ENCODE results near the gene KY.
"Not testable (repeated sequence)": the region's sequence is repeated elsewhere in the genome, so short reads cannot be mapped to it uniquely, and the experiment has no call there.

The KY gene

DNA sequence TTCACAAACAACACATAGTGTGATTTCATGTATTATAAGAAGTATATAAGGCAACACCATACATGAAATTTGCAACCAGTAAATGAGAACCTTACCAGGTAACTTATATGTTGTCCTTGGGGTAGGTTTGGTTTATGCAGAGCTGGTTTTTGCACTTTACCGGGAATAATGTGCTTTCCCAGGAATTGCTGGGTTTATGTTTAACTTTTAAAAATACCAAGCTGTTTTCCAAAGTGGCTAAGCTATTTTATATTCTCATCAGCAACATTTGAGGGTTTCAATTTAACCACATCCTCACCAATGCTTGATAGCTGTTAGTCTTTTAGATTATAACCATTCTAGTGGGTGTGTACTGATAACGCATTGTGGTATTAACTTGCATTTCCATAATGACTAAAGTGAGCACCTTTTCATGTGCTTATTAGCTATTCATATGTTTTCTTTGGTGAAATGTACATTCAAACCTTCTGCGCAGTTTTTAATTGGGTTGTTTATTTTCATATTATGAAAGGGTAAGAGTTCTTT lies 71.6 kb downstream of the KY start:
- H3K4me3 ChIP-seq (replicated peaks; ENCODE audit: low read depth, low read length): no peak overlapping the region
- TF ChIP-seq CTCF (IDR thresholded peaks at IDR 0.05; ENCODE audit: low read length, missing control alignments): no peak
- DNase-seq (ENCODE audit: low read depth): no peak

- TF ChIP-seq CTCF (IDR thresholded peaks at IDR 0.05; ENCODE audit: low read length, missing control alignments): no peak
- no peak overlapping the region for H3K4me3 ChIP-seq (replicated peaks; ENCODE audit: low read depth, low read length)
- DNase-seq (ENCODE audit: low read depth): no peak
Observed at GRCh38 chr3:134576831-134577230, 74.0 kb downstream of the KY start.

DNA sequence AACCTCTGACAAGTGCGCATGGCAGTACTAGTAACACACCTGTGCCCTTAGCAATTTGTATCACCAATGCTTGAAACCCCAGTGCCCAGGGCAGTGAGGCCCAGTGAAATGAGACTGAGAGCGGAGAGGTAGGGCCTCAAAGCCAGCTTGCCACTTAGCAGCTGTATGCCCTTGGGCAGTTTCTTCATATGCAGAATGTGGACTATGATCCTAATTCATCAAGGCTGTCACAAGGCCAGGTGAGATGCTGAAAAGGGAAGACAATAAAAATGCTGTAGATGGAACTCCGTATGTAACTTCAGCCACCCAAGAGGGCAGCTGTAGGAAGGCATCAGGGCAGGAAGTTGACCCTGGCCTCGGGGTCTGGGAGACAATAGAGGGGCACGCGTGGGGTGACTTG lies 74.4 kb downstream of the KY start:
- H3K4me3 ChIP-seq (replicated peaks; ENCODE audit: low read depth, low read length): no peak overlapping the region
- DNase-seq (ENCODE audit: low read depth): no peak
- no peak for TF ChIP-seq CTCF (IDR thresholded peaks at IDR 0.05; ENCODE audit: low read length, missing control alignments)

- not testable (repeated sequence) for DNase-seq (ENCODE audit: low read depth); H3K4me3 ChIP-seq (replicated peaks; ENCODE audit: low read depth, low read length)
Observed at GRCh38 chr3:134569899-134570298, 80.9 kb downstream of the KY start.

DNA sequence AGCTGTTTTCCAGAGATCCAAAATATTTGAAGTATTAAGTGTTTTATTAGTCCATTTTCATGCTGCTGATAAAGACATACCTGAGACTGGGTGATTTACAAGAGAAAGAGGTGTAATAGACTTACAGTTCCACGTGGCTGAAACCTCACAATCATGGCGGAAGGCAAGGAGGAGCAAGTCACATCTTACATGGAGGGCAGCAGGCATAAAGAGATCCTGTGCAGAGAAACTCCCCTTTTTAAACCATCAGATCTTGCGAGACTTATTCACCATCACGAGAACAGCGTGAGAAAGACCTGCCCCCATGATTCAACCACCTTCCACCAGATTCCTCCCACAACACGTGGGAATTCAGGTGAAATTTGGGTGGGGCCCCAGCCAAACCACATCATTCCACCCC lies 82.0 kb downstream of the KY start:
- DNase-seq (ENCODE audit: low read depth): no peak
- TF ChIP-seq CTCF (IDR thresholded peaks at IDR 0.05; ENCODE audit: low read length, missing control alignments): no peak
- no peak overlapping the region for H3K4me3 ChIP-seq (replicated peaks; ENCODE audit: low read depth, low read length)

DNA sequence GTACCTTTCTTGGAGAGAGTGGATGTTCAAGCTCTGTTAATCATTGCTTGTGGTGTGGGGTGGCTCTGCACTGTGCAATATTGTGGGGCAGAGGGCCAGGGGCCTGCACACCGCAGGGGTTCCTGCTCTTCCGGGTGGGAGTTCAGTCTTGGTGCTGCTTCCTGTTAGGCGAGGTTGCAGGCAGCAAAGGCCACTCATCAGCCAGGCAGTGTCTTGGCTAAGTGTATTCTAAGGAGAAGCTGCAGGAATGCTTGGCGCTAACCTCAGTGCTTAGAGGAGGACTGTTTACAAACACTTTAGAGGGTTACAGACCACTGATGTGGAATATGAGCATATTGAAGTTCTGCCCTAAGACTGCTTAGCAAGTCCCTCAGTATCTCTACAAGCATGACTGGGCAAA lies 83.2 kb downstream of the KY start:
- DNase-seq (ENCODE audit: low read depth): no peak
- no peak for TF ChIP-seq CTCF (IDR thresholded peaks at IDR 0.05; ENCODE audit: low read length, missing control alignments)
- H3K4me3 ChIP-seq (replicated peaks; ENCODE audit: low read depth, low read length): no peak overlapping the region

GRCh38 chr3:134564991-134565390 lies 85.8 kb downstream of the KY start:
- DNase-seq (ENCODE audit: low read depth): no peak
- no peak overlapping the region for H3K4me3 ChIP-seq (replicated peaks; ENCODE audit: low read depth, low read length)
- TF ChIP-seq CTCF (IDR thresholded peaks at IDR 0.05; ENCODE audit: low read length, missing control alignments): no peak
